Measurements from ENCODE around the gene GALK2. TPM values are rescaled to one million over a fixed set of nuclear protein-coding genes. Genes with fewer than 3 reads are reported as not detected.

Gene GALK2
- total RNA-seq, 1 experiment from 2014 or later: 35.0 TPM

DNA sequence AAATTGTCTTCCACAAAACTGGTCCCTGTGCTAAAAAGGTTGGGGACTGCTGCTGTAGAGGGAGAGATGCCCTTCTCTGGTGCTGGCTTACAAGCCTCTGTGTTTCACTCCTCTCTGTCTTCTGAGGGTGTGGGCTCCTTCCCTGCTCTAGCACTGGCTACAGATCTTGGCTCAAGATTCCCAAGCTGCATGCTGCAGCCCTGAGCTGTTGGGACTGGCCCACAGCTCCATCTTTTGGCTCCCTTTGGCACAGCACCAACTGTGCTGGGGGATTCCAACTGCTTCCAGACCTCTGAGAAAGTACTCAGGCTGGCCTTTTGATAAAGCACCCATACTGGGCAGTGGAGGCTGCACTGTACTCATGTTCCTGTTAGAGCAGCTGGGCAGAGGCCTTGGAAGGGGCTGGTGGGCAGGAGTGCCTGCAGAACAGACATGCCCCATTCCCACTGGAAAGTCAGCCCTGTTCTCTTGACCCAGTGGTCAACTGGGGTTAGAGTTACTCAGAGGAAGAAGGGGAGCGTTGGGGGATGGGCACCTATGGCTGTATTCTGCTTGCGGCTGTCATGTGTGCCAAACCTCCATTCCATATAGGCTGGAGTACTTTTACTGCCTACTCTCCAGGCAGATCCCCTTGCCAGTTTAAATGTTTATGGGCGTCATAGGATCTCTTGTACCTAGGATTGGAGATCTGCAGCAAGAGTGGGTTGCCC lies 55.7 kb downstream of the GALK2 start:
- no peaks in the 10 kb centered on the region for H3K27me3 ChIP-seq (ENCODE audit: control insufficient read depth, insufficient read depth, low read length)
- H3K4me3 ChIP-seq (ENCODE audit: low read depth in 2 of 2, low read length in 2 of 2): no peak overlapping the region
- DNase-seq (ENCODE audit: low read depth, low spot score): no peak
- peak; percentile 77 for ATAC-seq
- ChIA-PET POLR2A (no interaction called here), CTCF (interaction anchor here (0.6 to 1.4 kb wide), 2 partner anchors 53 to 56 kb away, joined by 3 read pairs; partner anchors contain the start of gene GALK2)
- H3K9me3 ChIP-seq (ENCODE audit: control insufficient read depth, insufficient read depth, low read depth, low read length): no peaks in the 10 kb centered on the region
- BruUV-seq (replicated peaks): no TSS peak
- no peak overlapping the region for H3K27ac ChIP-seq (ENCODE audit: low read length)
- in situ Hi-C loops (cut with HindIII; ENCODE audit: low pct_unique_long_range_greater_than_20kb, low sequenced_read_pairs) (no loop called here), intact Hi-C loops (cut with micrococcal nuclease; ENCODE audit: unreplicated experiment) (no loop called here)
- H3K36me3 ChIP-seq (ENCODE audit: control insufficient read depth, insufficient read depth, low read length): no peaks in the 10 kb centered on the region
- peaks cover 4% of the 10 kb centered on the region; the same call in 1 of the 2 replicates for H3K4me1 ChIP-seq (ENCODE audit: control insufficient read depth, insufficient read depth, low read length)
- TF ChIP-seq TCF7L2 (IDR thresholded peaks at IDR 0.05; ENCODE audit: low read depth, low read length) (no peak), SIN3A (IDR thresholded peaks at IDR 0.05; ENCODE audit: borderline replicate concordance, insufficient read depth, low read depth, low read length) (no peak), POLR2AphosphoS5 (IDR thresholded peaks at IDR 0.05; ENCODE audit: low read depth, low read length) (no peak)
- TF ChIP-seq, protein P1, sequence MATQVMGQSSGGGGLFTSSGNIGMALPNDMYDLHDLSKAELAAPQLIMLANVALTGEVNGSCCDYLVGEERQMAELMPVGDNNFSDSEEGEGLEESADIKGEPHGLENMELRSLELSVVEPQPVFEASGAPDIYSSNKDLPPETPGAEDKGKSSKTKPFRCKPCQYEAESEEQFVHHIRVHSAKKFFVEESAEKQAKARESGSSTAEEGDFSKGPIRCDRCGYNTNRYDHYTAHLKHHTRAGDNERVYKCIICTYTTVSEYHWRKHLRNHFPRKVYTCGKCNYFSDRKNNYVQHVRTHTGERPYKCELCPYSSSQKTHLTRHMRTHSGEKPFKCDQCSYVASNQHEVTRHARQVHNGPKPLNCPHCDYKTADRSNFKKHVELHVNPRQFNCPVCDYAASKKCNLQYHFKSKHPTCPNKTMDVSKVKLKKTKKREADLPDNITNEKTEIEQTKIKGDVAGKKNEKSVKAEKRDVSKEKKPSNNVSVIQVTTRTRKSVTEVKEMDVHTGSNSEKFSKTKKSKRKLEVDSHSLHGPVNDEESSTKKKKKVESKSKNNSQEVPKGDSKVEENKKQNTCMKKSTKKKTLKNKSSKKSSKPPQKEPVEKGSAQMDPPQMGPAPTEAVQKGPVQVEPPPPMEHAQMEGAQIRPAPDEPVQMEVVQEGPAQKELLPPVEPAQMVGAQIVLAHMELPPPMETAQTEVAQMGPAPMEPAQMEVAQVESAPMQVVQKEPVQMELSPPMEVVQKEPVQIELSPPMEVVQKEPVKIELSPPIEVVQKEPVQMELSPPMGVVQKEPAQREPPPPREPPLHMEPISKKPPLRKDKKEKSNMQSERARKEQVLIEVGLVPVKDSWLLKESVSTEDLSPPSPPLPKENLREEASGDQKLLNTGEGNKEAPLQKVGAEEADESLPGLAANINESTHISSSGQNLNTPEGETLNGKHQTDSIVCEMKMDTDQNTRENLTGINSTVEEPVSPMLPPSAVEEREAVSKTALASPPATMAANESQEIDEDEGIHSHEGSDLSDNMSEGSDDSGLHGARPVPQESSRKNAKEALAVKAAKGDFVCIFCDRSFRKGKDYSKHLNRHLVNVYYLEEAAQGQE (IDR thresholded peaks at IDR 0.05; ENCODE audit: insufficient read depth in 1 of 2, low read depth in 2 of 2, low read length in 1 of 2): no peak
- TF ChIP-seq, protein P2, sequence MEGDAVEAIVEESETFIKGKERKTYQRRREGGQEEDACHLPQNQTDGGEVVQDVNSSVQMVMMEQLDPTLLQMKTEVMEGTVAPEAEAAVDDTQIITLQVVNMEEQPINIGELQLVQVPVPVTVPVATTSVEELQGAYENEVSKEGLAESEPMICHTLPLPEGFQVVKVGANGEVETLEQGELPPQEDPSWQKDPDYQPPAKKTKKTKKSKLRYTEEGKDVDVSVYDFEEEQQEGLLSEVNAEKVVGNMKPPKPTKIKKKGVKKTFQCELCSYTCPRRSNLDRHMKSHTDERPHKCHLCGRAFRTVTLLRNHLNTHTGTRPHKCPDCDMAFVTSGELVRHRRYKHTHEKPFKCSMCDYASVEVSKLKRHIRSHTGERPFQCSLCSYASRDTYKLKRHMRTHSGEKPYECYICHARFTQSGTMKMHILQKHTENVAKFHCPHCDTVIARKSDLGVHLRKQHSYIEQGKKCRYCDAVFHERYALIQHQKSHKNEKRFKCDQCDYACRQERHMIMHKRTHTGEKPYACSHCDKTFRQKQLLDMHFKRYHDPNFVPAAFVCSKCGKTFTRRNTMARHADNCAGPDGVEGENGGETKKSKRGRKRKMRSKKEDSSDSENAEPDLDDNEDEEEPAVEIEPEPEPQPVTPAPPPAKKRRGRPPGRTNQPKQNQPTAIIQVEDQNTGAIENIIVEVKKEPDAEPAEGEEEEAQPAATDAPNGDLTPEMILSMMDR (IDR thresholded peaks at IDR 0.05): peak; percentile 32

DNA sequence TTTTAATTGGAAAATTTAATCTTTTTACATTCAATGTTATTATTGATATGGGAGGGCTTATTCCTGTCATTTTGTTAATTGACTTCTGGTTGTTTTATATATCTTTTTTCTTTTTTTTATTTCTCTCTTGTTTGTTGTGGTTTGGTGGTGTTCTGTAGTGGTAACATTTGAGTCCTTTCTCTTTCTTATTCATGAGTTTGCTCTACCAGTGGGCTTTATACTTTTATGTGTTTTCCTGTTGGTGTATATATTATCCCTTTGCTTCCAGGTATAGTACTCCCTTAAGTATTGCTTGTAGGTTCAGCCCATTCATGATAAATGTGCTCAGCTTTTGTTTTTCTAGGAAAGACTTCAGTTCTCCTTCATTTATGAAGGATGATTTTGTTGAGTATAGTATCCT lies 57.6 kb downstream of the GALK2 start:
- H3K4me1 ChIP-seq (ENCODE audit: control insufficient read depth, insufficient read depth, low read length): peaks cover 4% of the 10 kb centered on the region; the same call in 1 of the 2 replicates
- H3K27me3 ChIP-seq (ENCODE audit: control insufficient read depth, insufficient read depth, low read length): no peaks in the 10 kb centered on the region
- DNase-seq (ENCODE audit: low read depth, low spot score): no peak
- ChIA-PET POLR2A (no interaction called here), CTCF (no interaction called here)
- BruUV-seq (replicated peaks): no TSS peak
- ATAC-seq: no peak
- intact Hi-C loops (cut with micrococcal nuclease; ENCODE audit: unreplicated experiment) (no loop called here), in situ Hi-C loops (cut with HindIII; ENCODE audit: low pct_unique_long_range_greater_than_20kb, low sequenced_read_pairs) (no loop called here)
- no peaks in the 10 kb centered on the region for H3K9me3 ChIP-seq (ENCODE audit: control insufficient read depth, insufficient read depth, low read depth, low read length)
- no peak overlapping the region for H3K27ac ChIP-seq (ENCODE audit: low read length)
- TF ChIP-seq POLR2AphosphoS5 (IDR thresholded peaks at IDR 0.05; ENCODE audit: low read depth, low read length) (no peak), TCF7L2 (IDR thresholded peaks at IDR 0.05; ENCODE audit: low read depth, low read length) (no peak), SIN3A (IDR thresholded peaks at IDR 0.05; ENCODE audit: borderline replicate concordance, insufficient read depth, low read depth, low read length) (no peak)
- TF ChIP-seq, protein P1 (IDR thresholded peaks at IDR 0.05; ENCODE audit: insufficient read depth in 1 of 2, low read depth in 2 of 2, low read length in 1 of 2): no peak
- TF ChIP-seq, protein P2 (IDR thresholded peaks at IDR 0.05): no peak
- H3K4me3 ChIP-seq (ENCODE audit: low read depth in 2 of 2, low read length in 2 of 2): no peak overlapping the region
- H3K36me3 ChIP-seq (ENCODE audit: control insufficient read depth, insufficient read depth, low read length): no peaks in the 10 kb centered on the region

Measured in Panc1 (cell line).